ENCODE results near the gene TMEM209. TPM values are rescaled to one million over a fixed set of nuclear protein-coding genes. Genes with fewer than 3 reads are reported as not detected.

Gene TMEM209
- polyA plus RNA-seq, 2 of the 4 experiments (the other 2 are of a cell fraction) = 12.8 to 36.6 TPM

DNA sequence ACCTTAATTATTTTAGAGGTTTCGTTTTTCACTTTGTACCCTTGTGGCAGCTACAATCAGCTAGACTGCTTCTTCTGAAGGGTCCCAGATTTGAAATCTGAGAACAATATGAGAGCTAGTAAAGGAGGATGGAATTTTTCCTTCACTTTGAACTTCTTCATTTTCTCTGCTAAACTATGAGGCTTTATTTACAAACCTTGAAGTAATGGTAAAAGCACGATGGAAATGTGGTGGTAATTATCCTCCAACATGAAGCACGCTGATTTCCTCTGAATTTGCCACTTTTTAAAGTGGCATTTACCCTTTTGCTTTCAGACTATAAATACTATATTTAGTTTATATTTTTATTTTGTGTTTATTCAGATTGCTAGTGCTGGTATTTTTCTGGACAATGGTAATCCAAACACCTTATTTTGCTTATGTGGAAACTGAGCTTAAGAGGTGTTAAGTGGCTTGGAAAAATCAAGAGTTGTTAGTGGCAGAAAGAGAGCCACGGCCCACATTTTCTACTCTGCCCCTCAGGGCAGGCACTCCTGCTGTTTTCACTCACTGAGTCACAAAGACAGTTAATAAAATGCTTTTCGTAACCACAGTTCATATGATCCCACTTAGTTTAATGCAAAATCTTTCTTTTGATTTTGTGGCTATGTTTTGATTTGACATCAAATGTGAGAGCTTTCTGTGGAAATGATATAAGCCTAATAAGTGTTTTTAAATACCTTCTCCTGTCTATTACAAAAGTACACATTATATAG is 5.2 kb upstream of the TMEM209 start (continued):
- TF ChIP-seq ESRRA (IDR thresholded peaks at IDR 0.05; ENCODE audit: borderline replicate concordance, low read length) (no peak), KDM1A (IDR thresholded peaks at IDR 0.05; ENCODE audit: low read depth) (no peak), FOSL2 (IDR thresholded peaks at IDR 0.05) (no peak), FOSL2 (CRISPR knock-in tag; IDR thresholded peaks at IDR 0.05) (no peak), HOXB13 (CRISPR knock-in tag; IDR thresholded peaks at IDR 0.05; ENCODE audit: low read depth) (no peak), MAFK (IDR thresholded peaks at IDR 0.05; ENCODE audit: partially characterized antibody) (no peak)

DNA sequence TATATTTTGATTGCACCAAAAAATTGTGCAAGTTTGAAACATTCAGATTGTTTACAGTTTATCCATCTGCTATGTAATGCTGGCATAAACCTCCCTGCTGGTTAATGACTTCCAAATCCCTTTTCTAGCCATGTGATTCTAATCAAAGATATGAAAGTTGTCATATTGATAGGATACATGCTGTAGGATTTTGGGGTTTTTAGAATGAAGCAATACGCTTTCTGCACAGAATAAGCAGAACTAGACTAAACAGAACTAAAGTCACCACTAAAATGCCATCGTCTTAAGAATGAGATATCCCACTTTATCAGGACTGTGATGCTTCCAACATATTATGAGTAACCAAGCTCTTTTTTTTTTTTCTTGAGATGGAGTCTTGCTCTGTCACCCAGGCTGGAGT is 3.3 kb upstream of the TMEM209 start:
- Histone ChIP-seq H3K9me3 (no peaks in the 10 kb centered on the region), H3K4me3 (no peak overlapping the region), H3K4me1 (peaks cover 9% of the 10 kb centered on the region; the same call in 2 of the 3 replicates), H3K27ac (no peak overlapping the region), H3K4me2 (no peak overlapping the region)
- ATAC-seq = no peak
- no peak for FAIRE-seq
- whole genome bisulfite sequencing (ENCODE audit: missing lambda C conversion rate) = 87% methylated on average over 2 of the region's 2 CpGs
- DNase-seq (ENCODE audit: low read depth in 1 of 2, low spot score in 1 of 2) = no peak
- no peak for TF ChIP-seq CHD4 (IDR thresholded peaks at IDR 0.05; ENCODE audit: borderline replicate concordance)
- no peak for TF ChIP-seq CBX2 (IDR thresholded peaks at IDR 0.05; ENCODE audit: borderline replicate concordance, low read depth)
- TF ChIP-seq FOXS1 (CRISPR knock-in tag; IDR thresholded peaks at IDR 0.05) = no peak
- TF ChIP-seq MAFK (IDR thresholded peaks at IDR 0.05; ENCODE audit: partially characterized antibody) = no peak
- TF ChIP-seq RAD21 (conservative IDR thresholded peaks at IDR 0.05 in 1 of 2, IDR thresholded peaks at IDR 0.05 in 1 of 2) = no peak
- no peak for TF ChIP-seq CBX8 (IDR thresholded peaks at IDR 0.05)
- TF ChIP-seq, protein P1, sequence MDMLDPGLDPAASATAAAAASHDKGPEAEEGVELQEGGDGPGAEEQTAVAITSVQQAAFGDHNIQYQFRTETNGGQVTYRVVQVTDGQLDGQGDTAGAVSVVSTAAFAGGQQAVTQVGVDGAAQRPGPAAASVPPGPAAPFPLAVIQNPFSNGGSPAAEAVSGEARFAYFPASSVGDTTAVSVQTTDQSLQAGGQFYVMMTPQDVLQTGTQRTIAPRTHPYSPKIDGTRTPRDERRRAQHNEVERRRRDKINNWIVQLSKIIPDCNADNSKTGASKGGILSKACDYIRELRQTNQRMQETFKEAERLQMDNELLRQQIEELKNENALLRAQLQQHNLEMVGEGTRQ (IDR thresholded peaks at IDR 0.05) = no peak
- POLR2A ChIA-PET = no interaction called here
- CTCF ChIA-PET = interaction anchor here (0.6 kb wide), 1 partner anchor 278 kb away, joined by 4 read pairs; no protein-coding TSS in a partner anchor

DNA sequence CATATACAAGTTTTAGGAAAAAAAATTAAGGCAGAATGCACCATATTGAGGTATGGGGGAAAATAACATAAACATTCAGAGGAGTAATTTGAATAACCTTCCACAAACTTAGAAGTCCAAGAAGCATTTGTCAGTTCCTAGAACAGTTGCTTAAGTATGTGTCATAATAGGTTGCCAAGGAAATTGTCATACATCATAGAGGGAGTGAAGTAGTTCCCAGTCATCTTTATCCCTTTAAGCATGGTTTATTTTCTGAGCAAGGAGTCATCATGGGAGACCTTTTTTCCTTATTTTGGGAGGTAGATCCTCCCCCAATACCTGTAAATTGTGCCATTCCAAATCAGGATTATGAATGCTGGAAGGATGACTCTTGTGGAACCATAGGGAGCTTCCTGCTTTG is 2.4 kb upstream of the TMEM209 start, which contains the start of gene SSMEM1:
TSS of gene SSMEM1 (plus strand) at position 219 of the 400 bp plus-strand sequence. CDS start at position 270, 51 bp downstream.
- FAIRE-seq (no peak), DNase-seq (ENCODE audit: low read depth in 1 of 2, low spot score in 1 of 2) (no peak), ATAC-seq (no peak)
- Histone ChIP-seq H3K27ac (no peak within 1 kb of the TSS), H3K4me3 (no peak within 1 kb of the TSS), H3K4me1 (peaks cover 9% of the 10 kb centered on the region; the same call in 2 of the 3 replicates), H3K4me2 (no peak within 1 kb of the TSS), H3K9me3 (no peaks in the 10 kb centered on the region)
- ChIA-PET CTCF (no interaction called here), POLR2A (no interaction called here)
- TF ChIP-seq CBX8 (IDR thresholded peaks at IDR 0.05) (no peak), MAZ (IDR thresholded peaks at IDR 0.05; ENCODE audit: borderline replicate concordance, low read depth, low read length) (no peak), FOXS1 (CRISPR knock-in tag; IDR thresholded peaks at IDR 0.05) (no peak), KDM5A (IDR thresholded peaks at IDR 0.05) (no peak), HOXB13 (CRISPR knock-in tag; IDR thresholded peaks at IDR 0.05; ENCODE audit: low read depth) (no peak), HEYL (CRISPR knock-in tag; IDR thresholded peaks at IDR 0.05) (no peak), KDM1A (IDR thresholded peaks at IDR 0.05; ENCODE audit: low read depth) (no peak), BHLHE40 (IDR thresholded peaks at IDR 0.05; ENCODE audit: low read depth, low read length) (no peak), ZNF302 (CRISPR knock-in tag; IDR thresholded peaks at IDR 0.05) (no peak), PHF8 (IDR thresholded peaks at IDR 0.05; ENCODE audit: borderline replicate concordance, low read depth) (no peak), HOXA7 (CRISPR knock-in tag; IDR thresholded peaks at IDR 0.05) (no peak), TFCP2L1 (CRISPR knock-in tag; IDR thresholded peaks at IDR 0.05) (no peak), SMC3 (IDR thresholded peaks at IDR 0.05) (no peak)
- TF ChIP-seq, protein P2, sequence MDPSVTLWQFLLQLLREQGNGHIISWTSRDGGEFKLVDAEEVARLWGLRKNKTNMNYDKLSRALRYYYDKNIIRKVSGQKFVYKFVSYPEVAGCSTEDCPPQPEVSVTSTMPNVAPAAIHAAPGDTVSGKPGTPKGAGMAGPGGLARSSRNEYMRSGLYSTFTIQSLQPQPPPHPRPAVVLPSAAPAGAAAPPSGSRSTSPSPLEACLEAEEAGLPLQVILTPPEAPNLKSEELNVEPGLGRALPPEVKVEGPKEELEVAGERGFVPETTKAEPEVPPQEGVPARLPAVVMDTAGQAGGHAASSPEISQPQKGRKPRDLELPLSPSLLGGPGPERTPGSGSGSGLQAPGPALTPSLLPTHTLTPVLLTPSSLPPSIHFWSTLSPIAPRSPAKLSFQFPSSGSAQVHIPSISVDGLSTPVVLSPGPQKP (IDR thresholded peaks at IDR 0.05; ENCODE audit: low read depth, low read length) = no peak
- TF ChIP-seq, protein P3, sequence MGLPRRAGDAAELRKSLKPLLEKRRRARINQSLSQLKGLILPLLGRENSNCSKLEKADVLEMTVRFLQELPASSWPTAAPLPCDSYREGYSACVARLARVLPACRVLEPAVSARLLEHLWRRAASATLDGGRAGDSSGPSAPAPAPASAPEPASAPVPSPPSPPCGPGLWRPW (IDR thresholded peaks at IDR 0.05) = no peak
- TF ChIP-seq, protein P4, sequence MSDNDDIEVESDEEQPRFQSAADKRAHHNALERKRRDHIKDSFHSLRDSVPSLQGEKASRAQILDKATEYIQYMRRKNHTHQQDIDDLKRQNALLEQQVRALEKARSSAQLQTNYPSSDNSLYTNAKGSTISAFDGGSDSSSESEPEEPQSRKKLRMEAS (IDR thresholded peaks at IDR 0.05) = no peak
- TF ChIP-seq, protein P5, sequence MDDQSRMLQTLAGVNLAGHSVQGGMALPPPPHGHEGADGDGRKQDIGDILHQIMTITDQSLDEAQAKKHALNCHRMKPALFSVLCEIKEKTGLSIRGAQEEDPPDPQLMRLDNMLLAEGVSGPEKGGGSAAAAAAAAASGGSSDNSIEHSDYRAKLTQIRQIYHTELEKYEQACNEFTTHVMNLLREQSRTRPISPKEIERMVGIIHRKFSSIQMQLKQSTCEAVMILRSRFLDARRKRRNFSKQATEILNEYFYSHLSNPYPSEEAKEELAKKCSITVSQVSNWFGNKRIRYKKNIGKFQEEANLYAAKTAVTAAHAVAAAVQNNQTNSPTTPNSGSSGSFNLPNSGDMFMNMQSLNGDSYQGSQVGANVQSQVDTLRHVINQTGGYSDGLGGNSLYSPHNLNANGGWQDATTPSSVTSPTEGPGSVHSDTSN (IDR thresholded peaks at IDR 0.05) = no peak
- TF ChIP-seq, protein P6, sequence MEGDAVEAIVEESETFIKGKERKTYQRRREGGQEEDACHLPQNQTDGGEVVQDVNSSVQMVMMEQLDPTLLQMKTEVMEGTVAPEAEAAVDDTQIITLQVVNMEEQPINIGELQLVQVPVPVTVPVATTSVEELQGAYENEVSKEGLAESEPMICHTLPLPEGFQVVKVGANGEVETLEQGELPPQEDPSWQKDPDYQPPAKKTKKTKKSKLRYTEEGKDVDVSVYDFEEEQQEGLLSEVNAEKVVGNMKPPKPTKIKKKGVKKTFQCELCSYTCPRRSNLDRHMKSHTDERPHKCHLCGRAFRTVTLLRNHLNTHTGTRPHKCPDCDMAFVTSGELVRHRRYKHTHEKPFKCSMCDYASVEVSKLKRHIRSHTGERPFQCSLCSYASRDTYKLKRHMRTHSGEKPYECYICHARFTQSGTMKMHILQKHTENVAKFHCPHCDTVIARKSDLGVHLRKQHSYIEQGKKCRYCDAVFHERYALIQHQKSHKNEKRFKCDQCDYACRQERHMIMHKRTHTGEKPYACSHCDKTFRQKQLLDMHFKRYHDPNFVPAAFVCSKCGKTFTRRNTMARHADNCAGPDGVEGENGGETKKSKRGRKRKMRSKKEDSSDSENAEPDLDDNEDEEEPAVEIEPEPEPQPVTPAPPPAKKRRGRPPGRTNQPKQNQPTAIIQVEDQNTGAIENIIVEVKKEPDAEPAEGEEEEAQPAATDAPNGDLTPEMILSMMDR (IDR thresholded peaks at IDR 0.05) = no peak

Data from A549 (cell line).